WI38 (cell line): ENCODE results near the gene P2RX5.

Experiments used
- H3K4me3 ChIP-seq: 2 replicates; pipeline ENCODE4 v1.5.1; 2011; ENCODE audit warnings: low read depth, mild to moderate bottlenecking, control low read depth, low read length
- TF ChIP-seq, protein P1 (sequence below): IDR thresholded peaks from 2 replicates; pipeline ENCODE4 v1.5.1; 2012; ENCODE audit warnings: low read depth, mild to moderate bottlenecking, control low read depth, low read length

Gene P2RX5

DNA sequence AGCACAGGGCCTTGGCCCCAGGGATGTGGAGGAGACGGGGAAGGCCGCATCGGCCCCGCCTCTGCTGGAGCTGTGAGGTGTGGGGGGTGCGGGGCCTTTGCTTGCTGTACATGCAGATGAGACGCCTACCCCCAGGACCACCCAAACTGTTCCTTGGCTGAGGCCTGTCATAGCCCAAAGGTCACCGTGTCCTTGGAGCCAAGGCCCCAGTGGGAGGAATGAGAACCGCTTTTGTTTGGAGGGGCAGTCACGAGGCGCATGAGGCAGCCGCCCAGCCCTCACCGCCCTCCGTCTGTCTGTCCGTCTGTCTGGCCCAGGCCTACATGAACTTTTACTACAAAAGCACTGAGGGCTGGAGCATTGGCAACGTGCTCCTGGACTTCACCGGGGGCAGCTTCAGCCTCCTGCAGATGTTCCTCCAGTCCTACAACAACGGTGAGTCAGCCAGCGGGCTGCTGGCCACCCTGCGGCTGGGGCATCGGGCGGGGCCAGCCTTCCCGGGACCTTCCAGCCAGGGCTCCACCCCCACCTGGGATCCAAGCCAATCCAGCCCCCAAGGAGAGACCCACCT, 36.3 kb downstream of the P2RX5 start:
- TF ChIP-seq, protein P1, sequence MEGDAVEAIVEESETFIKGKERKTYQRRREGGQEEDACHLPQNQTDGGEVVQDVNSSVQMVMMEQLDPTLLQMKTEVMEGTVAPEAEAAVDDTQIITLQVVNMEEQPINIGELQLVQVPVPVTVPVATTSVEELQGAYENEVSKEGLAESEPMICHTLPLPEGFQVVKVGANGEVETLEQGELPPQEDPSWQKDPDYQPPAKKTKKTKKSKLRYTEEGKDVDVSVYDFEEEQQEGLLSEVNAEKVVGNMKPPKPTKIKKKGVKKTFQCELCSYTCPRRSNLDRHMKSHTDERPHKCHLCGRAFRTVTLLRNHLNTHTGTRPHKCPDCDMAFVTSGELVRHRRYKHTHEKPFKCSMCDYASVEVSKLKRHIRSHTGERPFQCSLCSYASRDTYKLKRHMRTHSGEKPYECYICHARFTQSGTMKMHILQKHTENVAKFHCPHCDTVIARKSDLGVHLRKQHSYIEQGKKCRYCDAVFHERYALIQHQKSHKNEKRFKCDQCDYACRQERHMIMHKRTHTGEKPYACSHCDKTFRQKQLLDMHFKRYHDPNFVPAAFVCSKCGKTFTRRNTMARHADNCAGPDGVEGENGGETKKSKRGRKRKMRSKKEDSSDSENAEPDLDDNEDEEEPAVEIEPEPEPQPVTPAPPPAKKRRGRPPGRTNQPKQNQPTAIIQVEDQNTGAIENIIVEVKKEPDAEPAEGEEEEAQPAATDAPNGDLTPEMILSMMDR, result peak; percentile 4; the same call in 1 of the 2 replicates
- H3K4me3 ChIP-seq, result no peak overlapping the region

DNA sequence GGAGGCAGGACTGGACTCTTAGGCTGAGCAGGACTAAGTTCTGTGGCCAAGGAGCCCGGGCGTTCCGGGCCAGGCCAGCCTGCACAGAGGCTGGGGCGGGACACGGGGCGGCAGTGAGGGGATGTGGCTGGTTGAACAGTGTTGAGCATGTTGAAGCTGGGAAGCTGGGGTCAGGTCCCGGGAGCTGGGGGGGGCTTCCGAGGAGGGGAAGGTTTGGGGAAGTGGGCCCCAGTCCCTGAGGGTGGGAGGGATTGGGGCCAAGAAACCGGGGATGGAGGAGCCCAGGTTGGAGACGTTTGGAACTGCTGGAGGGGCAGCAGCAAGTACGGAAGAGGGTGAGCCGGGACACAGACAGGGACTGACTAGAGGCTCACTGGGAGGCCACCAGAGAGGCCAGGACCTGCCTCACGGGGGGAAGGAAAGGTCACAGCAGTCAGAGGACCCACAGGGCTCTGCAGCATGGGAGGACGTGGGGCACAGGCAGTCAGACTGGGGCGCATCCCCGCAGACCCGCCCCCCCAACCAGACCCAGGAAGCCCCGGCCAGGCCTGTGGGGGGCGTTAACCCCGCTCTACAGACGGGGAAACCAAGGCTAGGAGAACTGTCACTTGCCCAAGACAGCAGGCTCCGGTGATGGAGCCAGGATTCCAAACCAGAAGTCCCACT, 37.0 kb downstream of the P2RX5 start:
- no peak overlapping the region for H3K4me3 ChIP-seq
- TF ChIP-seq, protein P1, result no peak

DNA sequence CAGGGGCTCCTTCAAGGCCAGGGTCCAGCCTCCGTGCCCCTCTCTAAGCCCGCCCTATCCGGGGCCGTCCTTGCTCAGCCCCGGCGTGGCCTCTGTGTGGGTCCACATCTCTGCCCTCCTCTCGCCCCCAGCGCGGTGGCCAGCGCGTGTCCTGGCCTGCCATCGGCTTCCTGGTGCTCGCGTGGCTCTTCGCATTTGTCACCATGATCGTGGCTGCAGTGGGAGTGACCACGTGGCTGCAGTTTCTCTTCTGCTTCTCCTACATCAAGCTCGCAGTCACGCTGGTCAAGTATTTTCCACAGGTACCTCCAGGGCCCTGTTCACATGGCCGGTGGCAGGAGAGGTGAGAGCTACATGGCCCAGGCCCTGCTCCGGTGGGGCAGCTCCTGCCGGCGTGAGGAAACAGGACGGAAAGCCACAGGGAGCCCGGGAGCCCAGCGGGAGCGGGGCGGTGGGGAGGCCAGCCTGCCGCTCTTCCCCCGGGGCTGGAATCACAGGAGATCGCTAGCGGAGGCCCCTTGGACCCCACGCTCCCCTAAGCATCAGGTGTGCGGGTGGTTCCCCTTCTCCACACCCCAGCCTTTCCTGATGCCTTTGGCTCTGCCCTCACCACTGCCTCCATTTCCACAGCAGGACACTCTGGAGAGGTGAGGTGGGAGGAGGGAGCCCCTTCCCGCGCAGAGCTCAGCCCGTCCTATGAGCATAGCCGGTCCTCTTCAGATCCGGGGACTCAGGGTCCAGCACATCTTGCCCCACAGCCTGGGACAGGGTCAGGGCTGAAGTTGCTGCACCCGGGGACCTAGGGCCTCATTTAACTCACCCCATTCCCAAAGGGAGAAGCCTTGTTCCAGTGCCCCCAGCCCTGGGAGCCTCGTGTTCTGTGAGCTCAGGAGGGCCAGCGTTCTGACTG, 37.8 kb downstream of the P2RX5 start:
- no peak overlapping the region for H3K4me3 ChIP-seq
- TF ChIP-seq, protein P1, result no peak

DNA sequence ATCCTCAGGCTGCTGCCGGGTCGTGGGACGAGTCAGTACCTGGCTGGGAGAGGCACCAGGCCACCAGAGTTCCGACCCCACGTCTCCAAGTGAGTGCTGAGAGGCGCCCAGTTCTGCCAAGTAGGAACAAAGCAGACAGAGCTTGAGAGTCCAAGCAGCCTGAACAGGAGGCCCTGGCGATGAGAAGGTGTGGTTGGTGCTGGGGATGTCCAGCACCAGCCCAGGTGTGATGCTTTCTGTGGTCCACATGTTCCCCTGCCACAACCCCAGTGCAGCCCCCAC, 38.4 kb downstream of the P2RX5 start:
- TF ChIP-seq, protein P1, result no peak
- H3K4me3 ChIP-seq, result no peak overlapping the region

DNA sequence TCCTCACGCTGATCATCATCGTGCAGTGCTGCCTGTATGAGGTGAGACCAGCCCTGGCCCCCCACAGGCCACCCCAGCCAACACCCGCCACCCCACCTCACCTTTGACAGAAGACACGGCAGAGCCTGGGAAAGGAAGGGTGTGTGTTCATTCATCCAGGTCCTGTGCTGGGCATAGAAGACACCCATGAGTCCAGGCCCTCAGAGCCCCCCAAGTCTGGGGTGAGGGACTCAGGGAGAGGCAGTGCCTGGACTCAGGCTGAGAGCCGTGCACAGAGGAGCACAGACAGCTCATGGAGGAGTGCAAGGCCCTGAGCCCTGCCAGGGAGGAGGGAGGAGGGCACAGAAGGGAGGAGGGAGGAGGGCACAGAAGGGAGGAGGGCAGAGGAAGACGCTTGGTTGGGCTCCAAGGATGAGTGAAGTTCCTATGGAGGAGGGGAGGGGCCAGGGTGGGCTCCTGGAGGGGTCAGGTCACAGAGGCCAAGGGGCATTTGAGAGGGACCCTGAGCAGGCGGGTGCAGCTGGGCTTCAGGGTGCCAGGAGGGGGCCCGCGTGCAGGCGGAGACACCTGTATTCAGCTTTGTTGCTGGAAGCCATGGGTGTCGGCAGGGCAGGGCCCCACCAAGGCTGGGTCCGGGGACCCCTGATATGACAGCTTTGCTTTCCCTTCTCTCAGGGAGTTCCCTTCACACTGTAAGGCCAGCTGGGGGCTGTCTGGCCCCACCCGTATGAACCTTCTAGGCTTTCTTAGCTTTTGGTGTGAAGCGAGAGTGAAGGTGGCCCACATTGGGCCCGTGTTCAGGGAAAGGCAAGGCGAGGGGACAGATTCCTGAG, 39.0 kb downstream of the P2RX5 start:
- TF ChIP-seq, protein P1, result no peak

DNA sequence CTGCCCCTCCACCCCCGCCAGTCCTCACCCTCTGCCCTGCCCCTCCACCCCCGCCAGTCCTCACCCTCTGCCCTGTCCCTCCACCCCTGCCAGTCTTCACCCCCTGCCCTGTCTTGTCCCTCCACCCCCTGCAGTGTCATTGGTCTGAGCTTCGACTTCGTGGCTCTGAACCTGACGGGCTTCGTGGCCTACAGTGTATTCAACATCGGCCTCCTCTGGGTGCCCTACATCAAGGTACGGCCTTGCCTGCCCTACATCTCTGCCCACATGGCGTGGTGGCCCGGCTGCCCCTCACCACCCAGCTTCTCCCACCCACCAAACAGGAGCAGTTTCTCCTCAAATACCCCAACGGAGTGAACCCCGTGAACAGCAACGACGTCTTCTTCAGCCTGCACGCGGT, 39.6 kb downstream of the P2RX5 start:
- TF ChIP-seq, protein P1, result no peak
- no peak overlapping the region for H3K4me3 ChIP-seq

More for the DNA sequence above, 39.0 kb downstream of the P2RX5 start:
- H3K4me3 ChIP-seq, result no peak overlapping the region
